HG03439 (cell line): Measurements from ENCODE around the gene PCDHA13.
"Not testable (repeated sequence)": the region's sequence is repeated elsewhere in the genome, so short reads cannot be mapped to it uniquely, and the experiment has no call there.

Experiments
- ATAC-seq: cut with Tn5 transposase; IDR thresholded peaks from one replicate; pipeline ENCODE4 v1.9.1; 2021; ENCODE audit warnings: mild to moderate bottlenecking, moderate library complexity; ENCODE audit not compliant: unreplicated experiment

PCDHA13 gene, protein sequence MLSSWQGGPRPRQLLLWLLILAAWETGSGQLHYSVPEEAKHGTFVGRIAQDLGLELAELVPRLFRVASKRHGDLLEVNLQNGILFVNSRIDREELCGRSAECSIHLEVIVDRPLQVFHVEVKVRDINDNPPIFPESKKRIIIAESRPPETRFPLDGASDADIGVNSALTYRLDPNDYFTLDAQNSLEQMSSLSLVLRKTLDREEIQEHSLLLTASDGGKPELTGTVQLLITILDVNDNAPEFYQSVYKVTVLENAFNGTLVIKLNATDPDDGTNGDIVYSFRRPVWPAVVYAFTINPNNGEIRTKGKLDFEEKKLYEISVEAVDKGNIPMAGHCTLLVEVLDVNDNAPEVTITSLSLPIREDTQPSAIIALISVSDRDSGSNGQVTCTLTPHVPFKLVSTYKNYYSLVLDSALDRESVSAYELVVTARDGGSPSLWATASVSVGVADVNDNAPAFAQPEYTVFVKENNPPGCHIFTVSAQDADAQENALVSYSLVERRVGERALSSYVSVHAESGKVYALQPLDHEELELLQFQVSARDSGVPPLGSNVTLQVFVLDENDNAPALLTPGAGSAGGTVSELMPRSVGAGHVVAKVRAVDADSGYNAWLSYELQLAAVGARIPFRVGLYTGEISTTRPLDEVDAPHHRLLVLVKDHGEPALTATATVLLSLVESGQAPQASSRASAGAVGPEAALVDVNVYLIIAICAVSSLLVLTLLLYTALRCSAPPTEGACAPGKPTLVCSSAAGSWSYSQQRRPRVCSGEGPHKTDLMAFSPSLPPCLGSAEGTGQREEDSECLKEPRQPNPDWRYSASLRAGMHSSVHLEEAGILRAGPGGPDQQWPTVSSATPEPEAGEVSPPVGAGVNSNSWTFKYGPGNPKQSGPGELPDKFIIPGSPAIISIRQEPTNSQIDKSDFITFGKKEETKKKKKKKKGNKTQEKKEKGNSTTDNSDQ

DNA sequence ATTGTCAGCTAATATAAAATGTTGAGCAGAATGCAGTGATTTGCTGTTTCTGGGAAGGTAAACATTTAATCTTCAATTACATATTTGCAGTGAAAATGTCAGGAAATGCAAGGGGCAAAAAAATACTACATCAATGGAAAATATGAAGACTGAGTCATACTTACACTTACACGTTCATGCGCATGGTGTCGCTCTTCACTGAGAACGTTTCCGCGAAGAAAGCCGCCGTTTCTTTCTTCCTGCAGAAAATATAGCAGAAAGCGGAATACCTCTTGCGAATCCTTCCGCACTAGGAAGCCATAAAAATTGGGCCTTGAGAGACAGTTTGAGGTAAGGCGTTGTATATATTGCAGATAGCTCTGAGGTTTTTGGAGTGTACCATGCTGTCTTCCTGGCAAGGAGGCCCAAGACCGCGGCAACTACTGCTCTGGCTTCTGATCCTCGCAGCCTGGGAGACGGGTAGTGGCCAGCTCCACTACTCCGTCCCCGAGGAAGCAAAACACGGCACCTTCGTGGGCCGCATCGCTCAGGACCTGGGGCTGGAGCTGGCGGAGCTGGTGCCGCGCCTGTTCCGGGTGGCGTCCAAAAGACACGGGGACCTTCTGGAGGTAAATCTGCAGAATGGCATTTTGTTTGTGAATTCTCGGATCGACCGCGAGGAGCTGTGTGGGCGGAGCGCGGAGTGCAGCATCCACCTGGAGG is at the start of gene PCDHA13:
Gene PCDHA13 (plus strand): TSS at position 236 of the 702 bp plus-strand sequence. CDS start 145 bp downstream, at position 381.
- ATAC-seq, result no peak

DNA sequence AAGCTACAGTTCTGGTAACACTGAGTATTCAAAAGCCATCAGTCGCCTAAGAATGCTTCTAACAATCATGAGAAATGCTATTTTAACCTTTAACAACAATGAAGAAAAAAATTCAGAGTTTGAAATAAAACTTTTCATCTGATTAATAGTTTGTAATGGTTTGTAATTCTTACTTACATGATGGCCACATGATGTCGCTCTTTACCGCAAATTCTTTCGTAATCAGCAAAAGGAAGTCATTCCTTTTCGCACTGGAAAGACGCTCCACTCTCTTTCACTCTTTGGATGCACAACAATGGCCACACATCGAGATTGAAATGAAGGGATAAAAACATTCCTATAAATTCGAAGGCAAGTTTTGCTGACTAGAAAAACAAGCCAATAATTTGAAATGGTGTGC is 47.9 kb upstream of the PCDHA13 start, which contains the start of gene PCDHA7:
Gene PCDHA7 (plus strand): TSS at position 277 of the 400 bp plus-strand sequence. CDS start 115 bp downstream, at position 392.
- no peak for ATAC-seq

DNA sequence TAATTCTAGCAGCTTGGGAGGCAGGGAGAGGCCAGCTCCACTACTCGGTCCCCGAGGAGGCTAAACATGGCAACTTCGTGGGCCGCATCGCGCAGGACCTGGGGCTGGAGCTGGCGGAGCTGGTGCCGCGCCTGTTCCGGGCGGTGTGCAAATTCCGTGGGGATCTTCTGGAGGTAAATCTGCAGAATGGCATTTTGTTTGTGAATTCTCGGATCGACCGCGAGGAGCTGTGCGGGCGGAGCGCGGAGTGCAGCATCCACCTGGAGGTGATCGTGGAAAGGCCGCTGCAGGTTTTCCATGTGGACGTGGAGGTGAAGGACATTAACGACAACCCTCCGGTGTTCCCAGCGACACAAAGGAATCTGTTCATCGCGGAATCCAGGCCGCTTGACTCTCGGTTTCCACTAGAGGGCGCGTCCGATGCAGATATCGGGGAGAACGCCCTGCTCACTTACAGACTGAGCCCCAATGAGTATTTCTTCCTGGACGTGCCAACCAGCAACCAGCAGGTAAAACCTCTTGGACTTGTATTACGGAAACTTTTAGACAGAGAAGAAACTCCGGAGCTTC is 47.4 kb upstream of the PCDHA13 start:
- ATAC-seq, result not testable (repeated sequence)

DNA sequence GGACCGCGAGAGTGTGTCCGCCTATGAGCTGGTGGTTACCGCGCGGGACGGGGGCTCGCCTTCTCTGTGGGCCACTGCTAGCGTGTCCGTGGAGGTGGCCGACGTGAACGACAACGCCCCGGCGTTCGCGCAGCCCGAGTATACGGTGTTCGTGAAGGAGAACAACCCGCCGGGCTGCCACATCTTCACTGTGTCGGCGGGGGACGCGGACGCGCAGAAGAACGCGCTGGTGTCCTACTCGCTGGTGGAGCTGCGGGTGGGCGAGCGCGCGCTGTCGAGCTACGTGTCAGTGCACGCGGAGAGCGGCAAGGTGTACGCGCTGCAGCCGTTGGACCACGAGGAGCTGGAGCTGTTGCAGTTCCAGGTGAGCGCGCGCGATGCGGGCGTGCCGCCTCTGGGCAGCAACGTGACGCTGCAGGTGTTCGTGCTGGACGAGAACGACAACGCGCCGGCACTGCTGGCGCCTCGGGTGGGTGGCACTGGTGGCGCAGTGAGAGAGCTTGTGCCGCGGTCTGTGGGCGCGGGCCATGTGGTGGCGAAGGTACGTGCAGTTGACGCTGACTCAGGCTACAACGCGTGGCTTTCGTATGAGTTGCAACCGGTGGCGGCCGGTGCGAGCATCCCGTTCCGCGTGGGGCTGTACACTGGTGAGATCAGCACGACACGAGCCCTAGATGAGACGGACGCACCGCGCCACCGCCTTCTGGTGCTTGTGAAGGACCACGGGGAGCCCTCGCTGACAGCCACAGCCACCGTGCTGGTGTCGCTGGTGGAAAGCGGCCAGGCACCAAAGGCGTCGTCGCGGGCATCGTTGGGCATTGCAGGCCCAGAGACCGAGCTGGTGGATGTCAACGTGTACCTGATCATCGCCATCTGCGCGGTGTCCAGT is 46.1 kb upstream of the PCDHA13 start:
- ATAC-seq, result no peak

DNA sequence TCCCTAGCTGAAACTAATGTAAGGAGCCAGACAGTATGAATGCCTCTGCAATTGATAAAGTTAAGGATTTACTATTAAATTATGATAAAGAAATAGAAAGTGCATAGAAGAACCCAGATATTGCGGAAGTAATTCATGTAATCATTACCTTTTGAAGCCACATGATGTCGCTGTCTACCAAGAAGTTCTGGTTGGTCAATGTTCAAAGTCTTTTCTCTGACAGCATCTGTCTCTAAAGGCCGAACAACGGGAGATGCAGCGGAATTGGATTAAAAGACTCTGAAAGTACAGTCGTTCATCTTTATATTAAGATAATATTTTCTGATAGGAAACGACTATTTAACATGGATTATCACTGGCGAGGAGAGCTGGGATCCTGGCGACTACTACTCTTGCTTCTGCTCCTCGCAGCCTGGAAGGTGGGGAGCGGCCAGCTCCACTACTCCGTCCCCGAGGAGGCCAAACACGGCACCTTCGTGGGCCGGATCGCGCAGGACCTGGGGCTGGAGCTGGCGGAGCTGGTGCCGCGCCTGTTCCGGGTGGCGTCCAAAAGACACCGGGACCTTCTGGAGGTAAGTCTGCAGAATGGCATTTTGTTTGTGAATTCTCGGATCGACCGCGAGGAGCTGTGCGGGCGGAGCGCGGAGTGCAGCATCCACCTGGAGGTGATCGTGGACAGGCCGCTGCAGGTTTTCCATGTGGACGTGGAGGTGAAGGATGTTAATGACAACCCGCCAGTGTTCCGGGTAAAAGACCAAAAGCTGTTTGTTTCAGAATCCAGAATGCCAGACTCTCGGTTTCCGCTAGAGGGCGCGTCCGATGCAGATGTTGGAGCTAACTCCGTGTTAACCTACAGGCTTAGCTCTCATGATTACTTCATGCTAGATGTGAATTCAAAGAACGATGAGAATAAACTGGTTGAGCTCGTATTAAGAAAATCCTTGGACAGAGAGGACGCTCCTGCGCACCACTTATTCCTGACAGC is 40.7 kb upstream of the PCDHA13 start, which contains the start of gene PCDHA8:
Gene PCDHA8 (plus strand): TSS at position 210 of the 985 bp plus-strand sequence. CDS start 135 bp downstream, at position 345.
- ATAC-seq, result no peak

DNA sequence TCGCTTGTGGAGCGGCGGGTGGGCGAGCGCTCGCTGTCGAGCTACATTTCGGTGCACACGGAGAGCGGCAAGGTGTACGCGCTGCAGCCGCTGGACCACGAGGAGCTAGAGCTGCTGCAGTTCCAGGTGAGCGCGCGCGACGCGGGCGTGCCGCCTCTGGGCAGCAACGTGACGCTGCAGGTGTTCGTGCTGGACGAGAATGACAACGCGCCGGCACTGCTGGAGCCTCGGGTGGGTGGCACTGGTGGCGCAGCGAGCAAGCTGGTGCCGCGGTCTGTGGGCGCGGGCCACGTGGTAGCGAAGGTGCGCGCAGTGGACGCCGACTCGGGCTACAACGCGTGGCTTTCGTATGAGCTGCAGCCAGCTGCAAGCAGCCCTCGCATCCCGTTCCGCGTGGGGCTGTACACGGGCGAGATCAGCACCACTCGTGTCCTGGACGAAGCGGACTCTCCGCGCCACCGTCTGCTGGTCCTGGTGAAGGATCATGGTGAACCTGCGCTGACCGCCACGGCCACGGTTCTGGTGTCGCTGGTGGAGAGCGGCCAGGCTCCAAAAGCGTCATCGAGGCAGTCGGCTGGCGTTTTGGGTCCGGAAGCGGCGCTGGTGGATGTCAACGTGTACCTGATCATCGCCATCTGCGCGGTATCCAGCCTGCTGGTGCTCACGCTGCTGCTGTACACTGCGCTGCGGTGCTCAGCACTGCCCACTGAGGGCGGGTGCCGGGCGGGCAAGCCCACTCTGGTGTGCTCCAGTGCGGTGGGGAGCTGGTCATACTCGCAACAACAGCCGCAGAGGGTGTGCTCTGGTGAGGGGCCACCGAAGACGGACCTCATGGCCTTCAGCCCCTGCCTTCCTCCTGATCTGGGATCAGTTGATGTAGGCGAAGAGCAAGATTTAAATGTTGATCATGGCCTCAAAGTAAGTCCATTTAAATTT is 38.9 kb upstream of the PCDHA13 start:
- no peak for ATAC-seq

DNA sequence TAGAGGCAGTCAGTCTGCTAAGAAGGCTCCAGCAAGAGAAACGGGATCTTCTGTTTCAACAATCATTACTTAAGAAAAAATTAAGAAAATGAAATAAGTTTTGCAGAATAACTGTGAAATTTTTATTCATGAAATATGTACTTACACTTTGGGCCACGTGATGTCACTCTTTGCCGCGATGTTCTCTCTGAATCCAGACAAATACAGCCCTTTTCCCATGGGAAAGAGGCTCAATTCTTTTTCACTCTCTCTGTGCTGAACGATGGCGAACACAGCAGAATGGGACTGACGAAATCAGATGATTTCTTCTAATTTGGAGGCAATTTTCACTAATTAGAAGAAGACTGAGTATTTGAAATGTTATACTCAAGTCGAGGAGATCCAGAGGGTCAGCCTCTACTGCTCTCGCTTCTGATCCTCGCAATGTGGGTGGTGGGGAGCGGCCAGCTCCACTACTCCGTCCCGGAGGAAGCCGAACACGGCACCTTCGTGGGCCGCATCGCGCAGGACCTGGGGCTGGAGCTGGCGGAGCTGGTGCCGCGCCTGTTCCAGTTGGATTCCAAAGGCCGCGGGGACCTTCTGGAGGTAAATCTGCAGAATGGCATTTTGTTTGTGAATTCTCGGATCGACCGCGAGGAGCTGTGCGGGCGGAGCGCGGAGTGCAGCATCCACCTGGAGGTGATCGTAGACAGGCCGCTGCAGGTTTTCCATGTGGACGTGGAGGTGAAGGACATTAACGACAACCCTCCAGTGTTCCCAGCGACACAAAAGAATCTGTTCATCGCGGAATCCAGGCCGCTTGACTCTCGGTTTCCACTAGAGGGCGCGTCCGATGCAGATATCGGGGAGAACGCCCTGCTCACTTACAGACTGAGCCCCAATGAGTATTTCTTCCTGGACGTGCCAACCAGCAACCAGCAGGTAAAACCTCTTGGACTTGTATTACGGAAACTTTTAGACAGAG is 33.5 kb upstream of the PCDHA13 start, which contains the start of gene PCDHA9:
Gene PCDHA9 (plus strand): TSS at position 244 of the 964 bp plus-strand sequence. CDS start 114 bp downstream, at position 358.
- not testable (repeated sequence) for ATAC-seq

DNA sequence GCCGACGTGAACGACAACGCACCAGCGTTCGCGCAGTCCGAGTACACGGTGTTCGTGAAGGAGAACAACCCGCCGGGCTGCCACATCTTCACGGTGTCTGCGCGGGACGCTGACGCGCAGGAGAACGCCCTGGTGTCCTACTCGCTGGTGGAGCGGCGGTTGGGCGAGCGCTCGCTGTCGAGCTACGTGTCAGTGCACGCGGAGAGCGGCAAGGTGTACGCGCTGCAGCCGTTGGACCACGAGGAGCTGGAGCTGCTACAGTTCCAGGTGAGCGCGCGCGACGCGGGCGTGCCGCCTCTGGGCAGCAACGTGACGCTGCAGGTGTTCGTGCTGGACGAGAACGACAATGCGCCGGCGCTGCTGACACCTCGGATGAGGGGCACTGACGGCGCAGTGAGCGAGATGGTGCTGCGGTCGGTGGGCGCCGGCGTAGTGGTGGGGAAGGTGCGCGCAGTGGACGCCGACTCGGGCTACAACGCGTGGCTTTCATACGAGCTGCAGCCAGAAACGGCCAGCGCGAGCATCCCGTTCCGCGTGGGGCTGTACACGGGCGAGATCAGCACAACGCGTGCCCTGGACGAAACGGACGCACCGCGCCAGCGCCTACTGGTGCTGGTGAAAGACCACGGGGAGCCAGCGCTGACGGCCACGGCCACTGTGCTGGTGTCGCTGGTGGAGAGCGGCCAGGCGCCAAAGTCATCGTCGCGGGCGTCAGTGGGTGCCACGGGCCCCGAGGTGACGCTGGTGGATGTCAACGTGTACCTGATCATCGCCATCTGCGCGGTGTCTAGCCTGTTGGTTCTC is 31.9 kb upstream of the PCDHA13 start:
- not testable (repeated sequence) for ATAC-seq

DNA sequence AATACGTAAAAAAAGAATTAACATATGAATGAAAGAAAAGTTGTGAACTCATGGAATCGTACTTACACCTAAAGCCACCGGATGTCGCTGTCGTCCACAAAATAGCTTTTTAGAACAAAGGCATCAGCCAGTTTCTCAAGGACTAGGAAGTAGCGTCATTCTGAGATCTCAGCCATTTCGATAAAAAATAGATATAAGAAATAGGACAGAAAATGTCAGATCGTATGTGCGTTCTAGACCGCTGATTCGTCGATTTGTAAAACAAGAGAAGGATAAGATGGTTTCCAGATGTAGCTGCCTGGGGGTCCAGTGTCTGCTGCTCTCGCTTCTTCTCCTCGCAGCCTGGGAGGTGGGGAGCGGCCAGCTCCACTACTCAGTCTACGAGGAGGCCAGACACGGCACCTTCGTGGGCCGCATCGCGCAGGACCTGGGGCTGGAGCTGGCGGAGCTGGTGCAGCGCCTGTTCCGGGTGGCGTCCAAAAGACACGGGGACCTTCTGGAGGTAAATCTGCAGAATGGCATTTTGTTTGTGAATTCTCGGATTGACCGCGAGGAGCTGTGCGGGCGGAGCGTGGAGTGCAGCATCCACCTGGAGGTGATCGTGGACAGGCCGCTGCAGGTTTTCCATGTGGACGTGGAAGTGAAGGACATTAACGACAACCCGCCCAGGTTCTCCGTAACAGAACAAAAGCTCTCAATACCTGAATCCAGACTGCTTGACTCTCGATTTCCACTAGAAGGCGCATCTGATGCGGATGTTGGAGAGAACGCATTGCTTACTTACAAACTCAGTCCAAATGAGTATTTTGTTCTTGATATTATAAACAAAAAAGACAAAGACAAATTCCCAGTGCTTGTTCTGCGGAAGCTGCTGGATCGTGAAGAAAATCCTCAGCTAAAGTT is 25.9 kb upstream of the PCDHA13 start, which contains the start of gene PCDHA10:
Gene PCDHA10 (plus strand): TSS at position 126 of the 903 bp plus-strand sequence. CDS start 152 bp downstream, at position 278.
- ATAC-seq, result no peak

DNA sequence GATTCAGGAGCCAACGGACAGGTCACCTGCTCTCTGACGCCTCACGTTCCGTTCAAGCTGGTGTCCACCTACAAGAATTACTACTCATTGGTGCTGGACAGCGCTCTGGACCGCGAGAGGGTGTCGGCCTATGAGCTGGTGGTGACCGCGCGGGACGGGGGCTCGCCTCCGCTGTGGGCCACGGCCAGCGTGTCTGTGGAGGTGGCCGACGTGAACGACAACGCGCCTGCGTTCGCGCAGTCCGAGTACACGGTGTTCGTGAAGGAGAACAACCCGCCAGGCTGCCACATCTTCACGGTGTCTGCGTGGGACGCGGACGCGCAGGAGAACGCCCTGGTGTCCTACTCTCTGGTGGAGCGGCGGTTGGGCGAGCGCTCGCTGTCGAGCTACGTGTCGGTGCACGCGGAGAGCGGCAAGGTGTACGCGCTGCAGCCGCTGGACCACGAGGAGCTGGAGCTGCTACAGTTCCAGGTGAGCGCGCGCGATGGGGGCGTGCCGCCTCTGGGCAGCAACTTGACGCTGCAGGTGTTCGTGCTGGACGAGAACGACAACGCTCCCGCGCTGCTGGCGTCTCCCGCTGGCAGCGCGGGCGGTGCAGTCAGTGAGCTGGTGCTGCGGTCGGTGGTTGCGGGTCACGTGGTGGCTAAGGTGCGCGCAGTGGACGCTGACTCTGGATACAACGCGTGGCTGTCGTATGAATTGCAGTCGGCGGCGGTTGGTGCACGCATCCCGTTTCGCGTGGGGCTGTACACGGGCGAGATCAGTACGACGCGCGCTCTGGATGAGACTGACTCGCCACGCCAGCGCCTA is 24.5 kb upstream of the PCDHA13 start:
- ATAC-seq, result no peak

DNA sequence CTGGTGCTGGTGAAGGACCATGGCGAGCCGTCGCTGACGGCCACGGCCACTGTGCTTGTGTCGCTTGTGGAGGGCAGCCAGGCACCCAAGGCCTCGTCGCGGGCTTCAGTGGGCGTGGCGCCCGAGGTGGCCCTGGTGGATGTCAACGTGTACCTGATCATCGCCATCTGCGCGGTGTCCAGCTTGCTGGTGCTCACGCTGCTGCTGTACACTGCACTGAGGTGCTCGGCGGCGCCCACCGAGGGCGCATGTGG is 24.0 kb upstream of the PCDHA13 start:
- no peak for ATAC-seq

DNA sequence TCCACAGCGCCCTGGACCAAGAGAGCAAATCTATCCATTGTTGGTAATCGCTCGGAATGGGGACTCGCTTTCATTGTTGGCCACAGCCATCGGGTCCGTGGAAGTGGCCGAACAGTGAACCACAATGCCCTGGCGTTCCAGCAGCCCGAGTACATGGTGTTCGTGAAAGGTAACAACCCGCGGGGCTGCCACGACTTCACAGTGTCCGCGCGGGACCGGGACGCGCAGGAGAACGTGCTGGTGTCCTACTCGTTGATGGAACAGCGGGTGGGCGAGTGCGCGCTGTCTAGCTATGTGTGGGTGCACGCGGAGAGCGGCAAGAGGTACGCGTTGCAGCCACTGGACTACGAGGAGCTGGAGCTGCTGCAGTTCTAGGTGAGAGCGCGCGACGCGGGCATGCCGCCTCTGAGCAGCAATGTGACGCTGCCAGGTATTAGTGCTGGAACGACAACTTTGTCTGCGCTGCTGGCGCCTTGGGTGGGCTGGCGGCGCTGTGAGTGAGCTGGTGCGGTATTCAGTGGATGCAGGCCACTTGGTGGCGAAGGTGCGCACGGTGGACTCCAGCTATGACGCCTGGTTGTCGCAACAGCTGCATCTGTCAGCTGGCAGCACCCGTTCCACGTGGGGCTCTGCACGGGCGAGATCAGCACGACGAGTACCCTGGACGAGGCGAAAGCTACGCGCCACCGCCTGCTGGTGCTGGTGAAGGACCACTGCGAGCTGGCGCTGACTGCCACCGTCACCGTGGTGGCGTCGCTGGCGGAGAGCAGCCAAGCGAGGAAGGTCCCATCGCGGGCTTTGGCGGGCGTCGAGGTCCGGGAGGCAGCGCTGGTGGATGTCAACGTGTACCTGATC is 19.3 kb upstream of the PCDHA13 start:
- ATAC-seq, result no peak
